Measurements from ENCODE around the gene ONECUT1.

The ONECUT1 gene

GRCh38 chr15:52733696-52734255, 56.4 kb downstream of the ONECUT1 start:
- no peak for DNase-seq (ENCODE audit: low read depth, low spot score)

GRCh38 chr15:52733088-52733487, 57.0 kb downstream of the ONECUT1 start:
- DNase-seq (ENCODE audit: low read depth, low spot score), result no peak

- no peak for DNase-seq (ENCODE audit: low read depth, low spot score)
Measured at GRCh38 chr15:52732551-52732950, 57.6 kb downstream of the ONECUT1 start.

- DNase-seq (ENCODE audit: low read depth, low spot score), result no peak
Measured at GRCh38 chr15:52731732-52732470, 58.2 kb downstream of the ONECUT1 start.

GRCh38 chr15:52731004-52731403, 59.1 kb downstream of the ONECUT1 start:
- no peak for DNase-seq (ENCODE audit: low read depth, low spot score)

- no peak for DNase-seq (ENCODE audit: low read depth, low spot score)
Measured at GRCh38 chr15:52730594-52730993, 59.5 kb downstream of the ONECUT1 start.

GRCh38 chr15:52730173-52730572, 60.0 kb downstream of the ONECUT1 start:
- no peak for DNase-seq (ENCODE audit: low read depth, low spot score)

- no peak for DNase-seq (ENCODE audit: low read depth, low spot score)
Measured at GRCh38 chr15:52728899-52729298, 61.2 kb downstream of the ONECUT1 start.

- no peak for DNase-seq (ENCODE audit: low read depth, low spot score)
Measured at GRCh38 chr15:52727815-52728214, 62.3 kb downstream of the ONECUT1 start.

- DNase-seq (ENCODE audit: low read depth, low spot score), result no peak
Measured at GRCh38 chr15:52726195-52726594, 63.9 kb downstream of the ONECUT1 start.

GRCh38 chr15:52718551-52718950, 71.6 kb downstream of the ONECUT1 start:
- DNase-seq (ENCODE audit: low read depth, low spot score), result no peak

- no peak for DNase-seq (ENCODE audit: low read depth, low spot score)
Measured at GRCh38 chr15:52717924-52718323, 72.2 kb downstream of the ONECUT1 start.

- DNase-seq (ENCODE audit: low read depth, low spot score), result no peak
Measured at GRCh38 chr15:52717481-52717880, 72.7 kb downstream of the ONECUT1 start.

GRCh38 chr15:52716536-52716935, 73.6 kb downstream of the ONECUT1 start:
- DNase-seq (ENCODE audit: low read depth, low spot score), result no peak

- no peak for DNase-seq (ENCODE audit: low read depth, low spot score)
Measured at GRCh38 chr15:52715411-52715810, 74.7 kb downstream of the ONECUT1 start.

GRCh38 chr15:52714968-52715367, 75.2 kb downstream of the ONECUT1 start:
- DNase-seq (ENCODE audit: low read depth, low spot score), result no peak

GRCh38 chr15:52710708-52711389, 79.3 kb downstream of the ONECUT1 start:
- no peak for DNase-seq (ENCODE audit: low read depth, low spot score)

GRCh38 chr15:52710050-52710707, 80.0 kb downstream of the ONECUT1 start:
- DNase-seq (ENCODE audit: low read depth, low spot score), result no peak

GRCh38 chr15:52709187-52709981, 80.8 kb downstream of the ONECUT1 start:
- no peak for DNase-seq (ENCODE audit: low read depth, low spot score)

Measured in activated naive CD8-positive, alpha-beta T cell treated with anti-CD3 and anti-CD28 coated beads, Interleukin-2, amount 50 U/mL, for 16 hours (primary cell).